H9 (cell line): ENCODE data around the gene ENHO. TPM values are rescaled to one million over a fixed set of nuclear protein-coding genes. Genes with fewer than 3 reads are reported as not detected.

Experiments used
- DNase-seq: peaks from one replicate; pipeline ENCODE4 v3.0.0-alpha.2; 2017
- H2AFZ ChIP-seq: one replicate; pipeline ENCODE4 v1.6.1; 2013; ENCODE audit warnings: mild to moderate bottlenecking, low read length, control low read depth, moderate library complexity
- H2AK5ac ChIP-seq: 2 replicates; pipeline ENCODE4 v1.6.1; 2013; ENCODE audit warnings: low read length, control low read depth, mixed read lengths; ENCODE audit not compliant: insufficient read length
- H2BK120ac ChIP-seq: one replicate; pipeline ENCODE4 v1.6.1; 2013; ENCODE audit warnings: low read depth, mild to moderate bottlenecking, low read length, control low read depth, inconsistent platforms; ENCODE audit not compliant: poor library complexity, severe bottlenecking
- H2BK12ac ChIP-seq: 2 replicates; pipeline ENCODE4 v1.6.1; 2013; ENCODE audit warnings: low read length, control low read depth, mixed read lengths, low read depth; ENCODE audit not compliant: insufficient read length
- H2BK15ac ChIP-seq: 2 replicates; pipeline ENCODE4 v1.6.1; 2013; ENCODE audit warnings: low read depth, low read length, control low read depth
- H2BK20ac ChIP-seq: one replicate; pipeline ENCODE4 v1.6.1; 2013; ENCODE audit warnings: low read depth, mild to moderate bottlenecking, low read length, control low read depth, inconsistent platforms; ENCODE audit not compliant: poor library complexity, severe bottlenecking
- H2BK5ac ChIP-seq: 2 replicates; pipeline ENCODE4 v1.6.1; 2013; ENCODE audit warnings: low read length, control low read depth, mixed read lengths; ENCODE audit not compliant: insufficient read length
- H3K14ac ChIP-seq: 2 replicates; pipeline ENCODE4 v1.6.1; 2013; ENCODE audit warnings: low read length, control low read depth; ENCODE audit not compliant: insufficient read depth
- H3K18ac ChIP-seq: 2 replicates; pipeline ENCODE4 v1.6.1; 2013; ENCODE audit warnings: low read depth, mild to moderate bottlenecking, mixed read lengths, low read length, control low read depth; ENCODE audit not compliant: insufficient read length
- H3K23ac ChIP-seq: 2 replicates; pipeline ENCODE4 v1.6.1; 2013; ENCODE audit warnings: low read length, control low read depth, mixed read lengths, low read depth; ENCODE audit not compliant: insufficient read length
- H3K23me2 ChIP-seq: 2 replicates; pipeline ENCODE4 v1.6.1; 2013; ENCODE audit warnings: low read depth, mild to moderate bottlenecking, mixed read lengths, low read length, control low read depth; ENCODE audit not compliant: insufficient read length, poor library complexity, severe bottlenecking
- H3K27ac ChIP-seq: 2 replicates; pipeline ENCODE4 v1.5.1; 2013; ENCODE audit warnings: low read length, control low read depth, mixed read lengths, low read depth; ENCODE audit not compliant: insufficient read length
- H3K27me3 ChIP-seq: 2 replicates; pipeline ENCODE4 v1.6.1; 2013; ENCODE audit warnings: low read length, control low read depth, inconsistent platforms; ENCODE audit not compliant: insufficient read depth
- H3K4ac ChIP-seq: 2 replicates; pipeline ENCODE4 v1.6.1; 2013; ENCODE audit warnings: low read depth, mild to moderate bottlenecking, control low read depth, inconsistent platforms, low read length, moderate library complexity
- H3K4me1 ChIP-seq: 2 replicates; pipeline ENCODE4 v1.6.1; 2013; ENCODE audit warnings: low read length, control low read depth, inconsistent platforms; ENCODE audit not compliant: insufficient read depth
- H3K4me2 ChIP-seq: 2 replicates; pipeline ENCODE4 v1.6.1; 2013; ENCODE audit warnings: low read length, control low read depth, mixed read lengths; ENCODE audit not compliant: insufficient read length, insufficient read depth
- H3K56ac ChIP-seq: 2 replicates; pipeline ENCODE4 v1.6.1; 2013; ENCODE audit warnings: low read depth, mild to moderate bottlenecking, mixed read lengths, low read length, control low read depth; ENCODE audit not compliant: insufficient read length
- H3K79me1 ChIP-seq: 2 replicates; pipeline ENCODE4 v1.6.1; 2013; ENCODE audit warnings: low read depth, mild to moderate bottlenecking, moderate library complexity, low read length, control low read depth, inconsistent platforms; ENCODE audit not compliant: insufficient read depth, poor library complexity, severe bottlenecking
- H3K79me2 ChIP-seq: 2 replicates; pipeline ENCODE4 v1.6.1; 2013; ENCODE audit warnings: low read length, control low read depth, inconsistent platforms; ENCODE audit not compliant: insufficient read depth
- H3K9ac ChIP-seq: 2 replicates; pipeline ENCODE4 v1.6.1; 2013; ENCODE audit warnings: low read length, control low read depth, mixed read lengths; ENCODE audit not compliant: insufficient read length; ENCODE audit errors: extremely low read depth
- H3K9me3 ChIP-seq: one replicate; pipeline ENCODE4 v1.6.1; 2013; ENCODE audit warnings: low read depth, low read length, inconsistent platforms; ENCODE audit not compliant: control insufficient read depth
- H3T11ph ChIP-seq: one replicate; pipeline ENCODE4 v1.6.1; 2013; ENCODE audit warnings: mild to moderate bottlenecking, low read length, control low read depth, inconsistent platforms
- H4K20me1 ChIP-seq: one replicate; pipeline ENCODE4 v1.6.1; 2013; ENCODE audit not compliant: control insufficient read depth, insufficient read length, insufficient read depth
- H4K5ac ChIP-seq: 2 replicates; pipeline ENCODE4 v1.6.1; 2013; ENCODE audit warnings: low read depth, mild to moderate bottlenecking, mixed read lengths, low read length, control low read depth; ENCODE audit not compliant: insufficient read length
- H4K8ac ChIP-seq: replicated peaks from 2 replicates; pipeline ENCODE4 v1.6.1; 2013; ENCODE audit warnings: low read length, control low read depth, mixed read lengths, low read depth; ENCODE audit not compliant: insufficient read length
- H4K91ac ChIP-seq: 2 replicates; pipeline ENCODE4 v1.6.1; 2013; ENCODE audit warnings: low read depth, mild to moderate bottlenecking, moderate library complexity, mixed read lengths, low read length, control low read depth; ENCODE audit not compliant: insufficient read length
- H3K27ac Mint-ChIP-seq, 3 experiments: 2 replicates in 2 of 3; 3 replicates in 1 of 3; pipeline ENCODE4 v1.8.0; 2020 to 2021; ENCODE audit warnings: mixed read lengths in 3 of 3, mild to moderate bottlenecking in 1 of 3, moderate library complexity in 1 of 3
- H3K27me3 Mint-ChIP-seq: 2 replicates; pipeline ENCODE4 v1.8.0; 2021; ENCODE audit warnings: low read depth, mild to moderate bottlenecking, moderate library complexity, mixed read lengths
- H3K36me3 Mint-ChIP-seq, 3 experiments: 2 replicates in 2 of 3; 3 replicates in 1 of 3; pipeline ENCODE4 v1.8.0; 2020 to 2021; ENCODE audit warnings: low read depth in 3 of 3, mixed read lengths in 3 of 3; ENCODE audit not compliant: insufficient read depth in 1 of 3
- H3K4me1 Mint-ChIP-seq, 2 experiments: 2 replicates each; pipeline ENCODE4 v1.8.0; 2020; ENCODE audit warnings: mixed read lengths in 2 of 2
- H3K4me3 Mint-ChIP-seq, 2 experiments: 2 replicates in 1 of 2; 3 replicates in 1 of 2; pipeline ENCODE4 v1.8.0; 2020 to 2021; ENCODE audit warnings: mild to moderate bottlenecking in 2 of 2, mixed read lengths in 2 of 2, moderate library complexity in 1 of 2
- H3K9me3 Mint-ChIP-seq, 2 experiments: 2 replicates in 1 of 2; 3 replicates in 1 of 2; pipeline ENCODE4 v1.8.0; 2020; ENCODE audit warnings: mild to moderate bottlenecking in 2 of 2, mixed read lengths in 2 of 2, moderate library complexity in 1 of 2
- CTCF ChIP-seq: fragments of 200-600 bp; sonication (generic); conservative IDR thresholded peaks from 3 replicates; pipeline ENCODE4 v1.8.0; 2021; ENCODE audit warnings: antibody characterized with exemption, mild to moderate bottlenecking
- WGBS: extraction: QIAGEN DNeasy Blood & Tissue Kit; methylation state at CpG from one replicate; pipeline ENCODE4 v1.1.7; 2013; ENCODE audit warnings: missing lambda C conversion rate, low lambda C conversion rate, mixed read lengths; ENCODE audit not compliant: insufficient read length; ENCODE audit errors: extremely low coverage; 5-methylcytosine and 5-hydroxymethylcytosine counted together
- total RNA-seq: library from RNA; stranded (reverse); gene quantifications from 2 replicates; pipeline ENCODE4 v1.2.1, GENCODE V29; 2021

The ENHO gene
- total RNA-seq, 1 experiment from 2014 or later, result 14.5 TPM

GRCh38 chr9:34566322-34566721, 43.5 kb upstream of the ENHO start:
- peaks cover 46% of the 10 kb centered on the region for H3K27me3 Mint-ChIP-seq
- peaks cover 17 to 33% of the 10 kb centered on the region in 2 experiments for H3K4me1 Mint-ChIP-seq
- H2BK15ac ChIP-seq, result no peak overlapping the region
- H3K9me3 ChIP-seq, result no peaks in the 10 kb centered on the region
- H3K4ac ChIP-seq, result no peak overlapping the region
- no peak overlapping the region for H3T11ph ChIP-seq
- no peak overlapping the region for H2BK12ac ChIP-seq
- no peak overlapping the region for H4K5ac ChIP-seq
- no peak overlapping the region for H4K8ac ChIP-seq
- no peak overlapping the region for H3K4me3 Mint-ChIP-seq
- no peak overlapping the region for H3K56ac ChIP-seq
- no peaks in the 10 kb centered on the region for H3K79me1 ChIP-seq
- H3K27me3 ChIP-seq, result no peaks in the 10 kb centered on the region
- H3K27ac ChIP-seq, result no peak overlapping the region
- H3K18ac ChIP-seq, result no peak overlapping the region
- no peaks in the 10 kb centered on the region; the same call in 1 of the 2 replicates for H3K4me1 ChIP-seq
- H3K23ac ChIP-seq, result no peak overlapping the region
- H2BK120ac ChIP-seq, result no peak overlapping the region
- no peak overlapping the region; the same call in 1 of the 2 replicates for H3K14ac ChIP-seq
- WGBS, result no CpG with 5 or more reads among the region's 8 CpGs
- H2AK5ac ChIP-seq, result no peak overlapping the region
- H3K79me2 ChIP-seq, result no peaks in the 10 kb centered on the region
- H2BK5ac ChIP-seq, result no peak overlapping the region
- H3K4me2 ChIP-seq, result no peak overlapping the region
- no peaks in the 10 kb centered on the region for H3K23me2 ChIP-seq
- no peak overlapping the region for H2AFZ ChIP-seq
- TF ChIP-seq CTCF, result no peak
- 0 out of 5 replicates have a peak, but pooled peaks cover 0 to 2% of the 10 kb centered on the region in 2 experiments for H3K9me3 Mint-ChIP-seq
- H3K9ac ChIP-seq, result no peak overlapping the region
- no peak overlapping the region; a peak in 1 of 7 replicates for H3K27ac Mint-ChIP-seq
- no peak overlapping the region for H4K91ac ChIP-seq
- H3K36me3 Mint-ChIP-seq, result no peaks in the 10 kb centered on the region
- peaks cover 4% of the 10 kb centered on the region for H4K20me1 ChIP-seq
- no peak for DNase-seq
- H2BK20ac ChIP-seq, result no peak overlapping the region
